ENCODE measurements around the gene MSLN.

GRCh38 chr16:815861-816260 is 55.3 kb downstream of the MSLN start:
- TF ChIP-seq POLR2A (IDR thresholded peaks at IDR 0.05): no peak
- no peak for TF ChIP-seq CTCF (IDR thresholded peaks at IDR 0.05)
- no peak for TF ChIP-seq POLR2AphosphoS5 (IDR thresholded peaks at IDR 0.05)
- no peak for TF ChIP-seq EP300 (IDR thresholded peaks at IDR 0.05)
